Stomach (tissue), 4 donors: Measurements from ENCODE around the gene CGB7.

Experiments used
- CTCF ChIP-seq, 7 experiments: fragments of 450-650 bp in 4 of 7; fragments of 200-600 bp in 3 of 7; sonication (generic) in 3 of 7; IDR thresholded peaks; one replicate each; pipeline ENCODE4 v1.5.1; 2016 to 2019; ENCODE audit warnings: antibody characterized with exemption in 7 of 7, control low read depth in 2 of 7, mild to moderate bottlenecking in 1 of 7
- EP300 ChIP-seq: sonication (generic); formaldehyde crosslinking; IDR thresholded peaks from one replicate; pipeline ENCODE4 v1.6.1; 2017; ENCODE audit warnings: antibody characterized with exemption
- POLR2A ChIP-seq, 4 donors: fragments of 450-650 bp; IDR thresholded peaks; one replicate each; pipeline ENCODE4 v1.6.1; 2016; ENCODE audit warnings: antibody characterized with exemption in 4 of 4, control low read depth in 2 of 4, mild to moderate bottlenecking in 1 of 4, moderate library complexity in 1 of 4

GRCh38 chr19:49073514-49074378 is 16.2 kb upstream of the CGB7 start:
- TF ChIP-seq POLR2A (IDR thresholded peaks at IDR 0.05) (no peak), CTCF (IDR thresholded peaks at IDR 0.05) (no peak), EP300 (no peak)
